GM19239 (cell line): ENCODE data around the gene HARS1.
"Not testable (repeated sequence)": the region's sequence is repeated elsewhere in the genome, so short reads cannot be mapped to it uniquely, and the experiment has no call there.

Experiments
- DNase-seq: peaks from one replicate; pipeline ENCODE4 v3.0.0; 2011; ENCODE audit warnings: low spot score; ENCODE audit not compliant: insufficient read length
- FAIRE-seq: peaks from 2 replicates; lab custom pipeline; 2011; peaks lifted over from hg19 to GRCh38; lab: Jason Lieb, UNC

Gene HARS1

GRCh38 chr5:140678993-140679392 is 12.2 kb downstream of the HARS1 start:
- DNase-seq (no peak), FAIRE-seq (no peak)

GRCh38 chr5:140677947-140678346 is 13.2 kb downstream of the HARS1 start:
- peak; percentile 68 for FAIRE-seq
- DNase-seq, result peak; percentile 54

- FAIRE-seq (no peak), DNase-seq (no peak)
Measured at GRCh38 chr5:140674629-140675028, 16.5 kb downstream of the HARS1 start.

GRCh38 chr5:140674211-140674610 is 17.0 kb downstream of the HARS1 start:
- no peak for DNase-seq
- FAIRE-seq, result no peak

GRCh38 chr5:140673187-140673976 is 17.8 kb downstream of the HARS1 start, which contains the start of gene DND1:
Gene DND1 (minus strand): TSS chr5:140673576. CDS start chr5:140673542, 34 bp downstream.
- DNase-seq (no peak), FAIRE-seq (no peak)

- DNase-seq (no peak), FAIRE-seq (no peak)
Measured at GRCh38 chr5:140672455-140673186, 18.5 kb downstream of the HARS1 start.

GRCh38 chr5:140671472-140672125 is 19.6 kb downstream of the HARS1 start:
- FAIRE-seq (no peak), DNase-seq (no peak)

- not testable (repeated sequence) for DNase-seq, FAIRE-seq
Measured at GRCh38 chr5:140671035-140671434, 20.1 kb downstream of the HARS1 start.

GRCh38 chr5:140664359-140665119 is 26.6 kb downstream of the HARS1 start, which contains the start of gene WDR55:
Gene WDR55 (plus strand): TSS chr5:140664904. CDS start chr5:140664913, 9 bp downstream.
- FAIRE-seq (peak; percentile 95), DNase-seq (peak; percentile 92)

GRCh38 chr5:140664030-140664358 is 27.2 kb downstream of the HARS1 start:
- no peak for FAIRE-seq

GRCh38 chr5:140660371-140660770 is 30.8 kb downstream of the HARS1 start:
- not testable (repeated sequence) for DNase-seq, FAIRE-seq

More at GRCh38 chr5:140664030-140664358, 27.2 kb downstream of the HARS1 start:
- no peak for DNase-seq

- DNase-seq (no peak), FAIRE-seq (no peak)
Measured at GRCh38 chr5:140658870-140659269, 32.3 kb downstream of the HARS1 start.

GRCh38 chr5:140647042-140647419 is 44.1 kb downstream of the HARS1 start:
- DNase-seq, result no peak
- FAIRE-seq, result no peak

GRCh38 chr5:140642718-140643117 is 48.5 kb downstream of the HARS1 start:
- DNase-seq (no peak), FAIRE-seq (no peak)

- FAIRE-seq (no peak), DNase-seq (no peak)
Measured at GRCh38 chr5:140641716-140642115, 49.5 kb downstream of the HARS1 start.

GRCh38 chr5:140639148-140639981 is 51.8 kb downstream of the HARS1 start, which contains the start of gene TMCO6:
Gene TMCO6 (plus strand): TSS chr5:140639451. CDS start chr5:140639528, 77 bp downstream.
- peak; percentile 90 for FAIRE-seq
- DNase-seq, result peak; percentile 94

GRCh38 chr5:140638898-140639147 is 52.3 kb downstream of the HARS1 start:
- not testable (repeated sequence) for FAIRE-seq, DNase-seq

- DNase-seq (no peak), FAIRE-seq (no peak)
Measured at GRCh38 chr5:140637371-140638100, 53.6 kb downstream of the HARS1 start.
